GM12878 (cell line): Measurements from ENCODE around the gene AEBP1. TPM values are rescaled to one million over a fixed set of nuclear protein-coding genes. Genes with fewer than 3 reads are reported as not detected.

Experiments used
- CHD2 ChIP-seq: IDR thresholded peaks from 2 replicates; pipeline ENCODE4 v1.6.1; 2011; ENCODE audit warnings: low read depth, low read length, improper control_type of control experiment, borderline replicate concordance
- CUX1 ChIP-seq: IDR thresholded peaks from 2 replicates; pipeline ENCODE4 v1.6.1; 2012; ENCODE audit warnings: improper control_type of control experiment, low read depth, low read length; ENCODE audit not compliant: insufficient replicate concordance
- ETV6 ChIP-seq, 2 experiments: fragments of 450-650 bp in 1 of 2; IDR thresholded peaks in 1 of 2; conservative IDR thresholded peaks in 1 of 2; 2 replicates each; pipeline ENCODE4 v1.6.1; 2014; ENCODE audit warnings: antibody characterized with exemption in 1 of 2, borderline replicate concordance in 1 of 2, low read depth in 1 of 2, mild to moderate bottlenecking in 1 of 2, moderate library complexity in 1 of 2
- EZH2 ChIP-seq: IDR thresholded peaks from 2 replicates; pipeline ENCODE4 v1.6.1; 2012; ENCODE audit warnings: low read depth, mild to moderate bottlenecking, control low read depth, inconsistent platforms, low read length, borderline replicate concordance; ENCODE audit not compliant: control insufficient read depth
- GABPA ChIP-seq: IDR thresholded peaks from 2 replicates; pipeline ENCODE4 v1.6.1; 2014; ENCODE audit warnings: antibody characterized with exemption, low read depth, mild to moderate bottlenecking, inconsistent platforms
- LARP7 ChIP-seq: fragments of 450-650 bp; IDR thresholded peaks from 2 replicates; pipeline ENCODE4 v1.6.1; 2017; ENCODE audit warnings: mild to moderate bottlenecking
- MLLT1 ChIP-seq: fragments of 450-650 bp; IDR thresholded peaks from 2 replicates; pipeline ENCODE4 v1.6.1; 2016; ENCODE audit warnings: mild to moderate bottlenecking
- POU2F2 ChIP-seq: IDR thresholded peaks from 3 replicates; pipeline ENCODE4 v1.6.1; 2011; ENCODE audit warnings: low read depth, mild to moderate bottlenecking, low read length, borderline replicate concordance
- RBBP5 ChIP-seq: fragments of 200-600 bp; sonication (generic); conservative IDR thresholded peaks from 2 replicates; pipeline ENCODE4 v1.6.1; 2016
- SIX5 ChIP-seq: IDR thresholded peaks from 2 replicates; pipeline ENCODE4 v1.6.1; 2011; ENCODE audit warnings: mild to moderate bottlenecking, low read depth, low read length, moderate library complexity; ENCODE audit not compliant: severe bottlenecking
- TBL1XR1 ChIP-seq: IDR thresholded peaks from 2 replicates; pipeline ENCODE4 v1.6.1; 2012; ENCODE audit warnings: low read depth, low read length, improper control_type of control experiment
- polyA plus RNA-seq, 11 experiments: library from polyadenylated mRNA; depleted of rRNA in 4 of 11; unstranded in 6 of 11; stranded (reverse) in 5 of 11; fragments of >200 nt; fragmentation: Nextera tagmentation in 4 of 11; fragmentation: Illumina TruSeq in 1 of 11; extraction: Ambion mirVana in 4 of 11; extraction: Trizol in 1 of 11; gene quantifications; 1 replicate in 1 of 11; 2 replicates in 10 of 11; pipeline versions ENCODE4 v1.2.1 to v1.2.3, GENCODE V29; 2011 to 2016; ENCODE audit warnings: inconsistent platforms in 2 of 11, missing spikeins in 2 of 11, low read depth in 1 of 11
- total RNA-seq, 4 experiments: library from RNA; depleted of rRNA in 3 of 4; stranded (reverse); fragments of >200 nt in 3 of 4; fragmentation: Illumina TruSeq in 1 of 4; extraction: Trizol in 1 of 4; gene quantifications; 2 replicates each; pipeline versions ENCODE4 v1.2.1 to v1.2.3, GENCODE V29; 2013 to 2021

Gene AEBP1
- total and polyA plus RNA-seq, 10 of the 15 experiments (the other 5 are each of a cell fraction or from before 2014, with no cell fraction given): 0.06 to 0.23 (median 0.11) TPM; not detected in 5

GRCh38 chr7:44082541-44083207 is 21.5 kb upstream of the AEBP1 start (continued):
- peak; percentile 94 for TF ChIP-seq MLLT1
- TF ChIP-seq GABPA: peak; percentile 81
- TF ChIP-seq TBL1XR1: no peak
- no peak for TF ChIP-seq ETV6 (conservative IDR thresholded peaks at IDR 0.05 in 1 of 2, IDR thresholded peaks at IDR 0.05 in 1 of 2; ENCODE audit: borderline replicate concordance in 1 of 2, low read depth in 1 of 2)
- TF ChIP-seq CUX1: no peak
- no peak for TF ChIP-seq SIX5
- no peak for TF ChIP-seq RBBP5
- TF ChIP-seq POU2F2: peak; percentile 87; the same call in 2 of the 3 replicates
- TF ChIP-seq CHD2: peak; percentile 61; the same call in 1 of the 2 replicates
- no peak for TF ChIP-seq EZH2
- no peak for TF ChIP-seq LARP7
